NK-92 (cell line): ENCODE measurements around the gene SNRPN.
"Not testable (repeated sequence)": the region's sequence is repeated elsewhere in the genome, so short reads cannot be mapped to it uniquely, and the experiment has no call there.

Experiments
- DNase-seq: peaks from one replicate; lab custom pipeline; 2025; ENCODE audit not compliant: unreplicated experiment; lab: John Stamatoyannopoulos, UW

SNRPN gene

GRCh38 chr15:24954783-24955530 is at the start of gene SNRPN, which contains the start of gene SNURF:
SNRPN (plus strand) TSS chr15:24954987; CDS start chr15:24974454, 19,467 bp downstream.
SNURF (plus strand) TSS chr15:24954987; CDS start chr15:24955049, 62 bp downstream.
- no peak for DNase-seq

DNA sequence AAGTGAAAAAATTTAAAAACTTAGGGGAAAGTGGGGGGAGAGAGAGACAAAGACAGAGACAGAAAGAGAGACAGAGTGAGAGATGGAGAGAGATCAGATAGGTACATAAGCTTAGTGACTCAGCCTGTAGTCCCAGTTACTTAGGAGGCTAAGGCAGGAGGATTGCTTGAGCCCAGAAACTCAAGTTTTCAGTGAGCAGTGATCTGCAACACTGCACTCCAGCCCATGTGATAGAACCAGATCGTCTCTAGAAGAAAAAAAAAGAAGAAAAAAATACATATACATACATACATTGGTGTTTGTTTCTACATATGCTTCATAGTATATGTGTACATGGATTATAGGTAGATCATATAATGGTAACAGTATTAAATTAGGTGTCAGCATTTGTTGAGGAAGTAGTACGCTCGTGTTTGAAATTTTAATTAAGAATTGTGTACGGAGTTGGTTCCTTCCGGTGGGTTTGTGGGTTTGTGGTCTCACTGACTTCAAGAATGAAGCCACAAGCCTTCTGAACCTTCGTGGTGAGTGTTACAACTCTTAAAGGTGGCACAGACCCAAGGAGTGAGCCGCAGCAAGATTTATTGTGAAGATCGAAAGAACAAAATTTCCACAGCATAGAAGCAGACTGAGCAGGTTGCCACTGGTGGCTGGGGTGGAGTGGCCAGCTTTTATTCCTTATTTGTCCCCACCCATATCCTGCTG is 38.3 kb upstream of the SNRPN start:
- no peak for DNase-seq

- DNase-seq: no peak
These were observed 37.4 kb upstream of the SNRPN start for GRCh38 chr15:24917431-24917830.

DNA sequence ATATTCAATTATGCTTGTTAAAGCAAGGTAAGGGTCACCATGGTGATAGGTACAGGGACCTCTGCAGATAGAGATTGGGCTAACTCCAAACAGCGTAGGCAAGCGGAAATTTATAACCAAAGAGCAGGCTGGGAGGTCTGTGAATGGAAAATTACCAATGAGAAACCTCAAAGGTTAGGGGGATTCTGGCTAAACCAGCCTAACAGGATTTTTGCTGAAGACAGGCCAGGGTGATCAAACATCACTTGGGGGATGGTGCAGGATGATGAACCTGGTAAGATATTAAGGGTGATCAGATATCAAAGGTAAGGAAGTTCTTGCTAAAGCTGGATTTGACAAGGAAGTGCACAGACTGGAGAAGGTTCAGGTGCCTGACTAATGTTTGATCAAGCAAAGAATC is 35.3 kb upstream of the SNRPN start:
- DNase-seq: no peak

DNA sequence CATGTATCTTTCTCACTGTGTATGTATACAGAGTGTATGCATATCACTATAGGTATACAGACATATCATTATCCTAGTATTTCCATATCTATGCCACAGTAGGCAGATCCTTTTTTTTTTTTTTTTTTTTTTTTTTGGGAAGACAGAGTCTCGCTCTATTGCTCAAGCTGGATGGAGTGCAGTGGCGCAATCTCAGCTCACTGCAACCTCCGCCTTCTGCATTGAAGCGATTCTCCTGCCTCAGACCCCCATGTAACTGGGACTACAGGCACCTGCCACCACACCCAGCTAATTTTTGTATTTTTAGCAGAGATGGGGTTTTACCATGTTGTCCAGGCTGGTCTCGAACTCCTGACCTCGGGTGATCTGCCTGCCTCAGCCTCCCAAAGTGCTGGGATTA is 32.0 kb upstream of the SNRPN start:
- DNase-seq: not testable (repeated sequence)

- DNase-seq: no peak
These were observed 30.6 kb upstream of the SNRPN start for GRCh38 chr15:24924153-24924552.

DNA sequence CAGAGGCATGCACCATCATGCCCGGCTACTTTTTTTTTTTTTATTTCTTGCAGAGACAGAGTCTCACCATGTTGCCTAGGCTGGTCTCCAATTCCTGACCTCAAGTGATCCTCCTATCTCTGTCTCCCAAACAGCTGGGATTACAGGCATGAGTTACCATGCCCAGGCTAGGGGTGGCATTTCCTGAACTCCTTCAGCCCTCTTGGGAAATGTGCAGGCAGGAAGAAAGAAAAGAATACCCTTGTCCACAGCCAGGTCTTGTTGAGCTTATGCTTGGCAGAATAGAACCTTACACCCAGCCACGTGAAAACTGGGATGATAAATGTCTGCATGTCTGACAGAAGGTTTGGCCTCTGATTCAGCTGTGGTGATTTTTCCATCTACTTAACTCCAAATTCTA is 30.2 kb upstream of the SNRPN start:
- DNase-seq: no peak

DNA sequence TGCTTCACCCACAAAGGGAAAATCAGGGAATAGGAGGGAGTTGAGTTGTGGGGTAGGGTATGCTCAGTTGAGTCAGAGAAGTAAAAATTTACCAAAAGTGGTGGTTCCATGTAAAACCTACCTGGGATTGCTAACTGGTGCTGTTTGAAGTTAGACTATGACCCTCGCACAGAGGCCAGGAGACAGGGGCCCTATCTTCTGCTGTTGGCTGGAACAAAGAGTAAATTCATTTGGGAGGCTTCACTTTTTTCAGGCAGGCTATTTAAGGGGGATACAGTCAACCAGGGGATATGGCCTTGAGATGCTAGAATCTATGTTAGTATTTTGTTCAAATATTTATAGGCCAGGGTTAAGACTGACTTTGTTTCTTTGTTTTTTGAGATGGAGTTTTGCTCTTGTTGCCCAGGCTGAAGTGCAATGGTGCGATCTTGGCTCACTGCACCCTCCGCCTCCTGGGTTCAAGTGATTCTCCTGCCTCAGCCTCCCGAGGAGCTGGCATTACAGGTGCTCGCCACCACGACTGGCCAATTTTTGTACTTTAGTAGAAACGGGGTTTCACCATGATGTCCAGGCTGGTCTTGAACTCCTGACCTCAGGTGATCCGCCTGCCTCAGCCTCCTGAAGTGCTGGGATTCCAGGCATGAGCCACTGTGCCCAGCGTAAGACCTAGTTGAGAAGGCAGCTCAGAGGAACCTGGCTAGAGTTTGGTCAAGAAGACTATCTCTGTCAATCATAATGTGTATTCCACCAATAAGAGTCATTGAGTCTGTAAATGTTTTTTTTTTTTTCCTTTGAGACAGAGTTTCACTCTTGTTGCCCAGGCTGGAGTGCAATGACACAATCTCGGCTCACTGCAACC is 22.7 kb upstream of the SNRPN start:
- not testable (repeated sequence) for DNase-seq

DNA sequence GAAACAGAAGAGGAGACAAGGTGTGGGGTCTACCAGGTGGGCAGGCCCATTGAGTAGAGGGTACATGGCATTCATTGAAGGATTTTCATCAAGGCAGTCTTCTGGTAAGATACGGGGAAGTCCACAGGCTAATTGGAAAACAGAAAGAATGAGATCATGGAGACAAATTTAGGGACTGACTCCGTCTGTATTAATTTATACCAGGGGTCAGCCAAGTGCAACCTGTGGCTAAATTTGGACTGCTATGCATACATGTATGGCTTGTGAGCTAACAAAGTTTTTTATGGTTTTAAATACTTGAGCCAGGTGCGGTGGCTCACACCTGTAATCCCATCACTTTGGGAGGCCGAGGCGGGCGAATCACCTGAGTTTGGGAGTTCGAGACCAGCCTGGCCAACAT is 21.1 kb upstream of the SNRPN start:
- no peak for DNase-seq

DNA sequence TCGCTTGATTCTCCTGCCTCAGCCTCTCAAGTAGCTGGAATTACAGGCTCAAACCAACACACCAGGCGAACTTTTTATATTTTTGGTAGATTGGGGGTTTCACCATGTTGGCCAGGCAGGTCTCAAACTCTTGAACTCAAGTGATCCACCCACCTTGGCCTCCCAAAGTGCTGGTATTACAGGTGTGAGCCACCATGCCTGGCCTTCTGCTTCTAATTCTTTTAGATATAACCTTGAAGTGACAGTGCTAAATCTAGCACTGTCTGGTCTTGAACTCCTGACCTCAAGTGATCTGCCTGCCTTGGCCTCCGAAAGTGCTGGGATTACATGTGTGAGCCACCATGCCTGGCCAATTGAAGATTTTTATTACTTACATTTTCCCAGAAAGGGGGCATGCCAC is 16.6 kb upstream of the SNRPN start:
- DNase-seq: not testable (repeated sequence)

GRCh38 chr15:24940236-24940635 is 14.6 kb upstream of the SNRPN start:
- DNase-seq: no peak

GRCh38 chr15:24943361-24943760 is 11.4 kb upstream of the SNRPN start:
- no peak for DNase-seq

DNA sequence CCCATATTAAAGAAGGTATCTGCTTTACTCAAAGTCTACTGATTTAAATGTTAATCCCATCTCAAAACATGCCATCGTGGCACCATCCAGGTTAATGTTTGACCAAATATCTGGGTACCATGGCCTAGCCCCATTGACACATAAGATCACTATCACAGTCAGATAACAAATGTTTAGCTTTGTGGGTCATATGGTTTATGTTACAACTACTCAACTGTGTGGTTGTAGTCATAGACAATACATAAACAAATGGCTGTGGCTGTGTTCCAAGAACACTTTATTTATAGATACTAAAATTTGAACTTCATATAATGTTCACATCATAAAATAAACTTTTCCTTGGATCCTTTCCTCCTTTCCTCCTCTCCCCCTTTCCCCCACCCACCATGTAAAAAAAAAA is 9.8 kb upstream of the SNRPN start:
- no peak for DNase-seq

DNA sequence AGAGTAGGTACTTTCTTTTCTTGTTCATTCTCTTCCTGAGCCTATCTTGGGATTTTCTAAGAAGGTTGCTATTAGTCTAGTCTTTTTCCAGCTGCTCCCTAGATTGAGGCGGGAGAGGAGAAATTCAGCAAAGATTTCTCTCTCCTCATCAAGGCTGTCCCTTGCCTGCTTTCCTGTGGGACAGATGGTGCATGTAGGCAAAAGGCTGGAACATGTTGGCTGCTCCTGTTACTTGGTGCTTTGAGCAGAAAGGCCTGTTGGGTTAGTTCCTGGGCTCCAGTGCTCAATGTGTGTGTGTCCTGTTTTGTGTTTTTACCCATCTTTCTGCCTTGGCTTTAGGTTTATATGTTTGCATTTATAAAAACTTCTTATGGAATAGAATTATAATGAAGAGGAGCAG is 9.1 kb upstream of the SNRPN start:
- no peak for DNase-seq

- no peak for DNase-seq
These were observed 6.3 kb upstream of the SNRPN start for GRCh38 chr15:24948495-24948894.

- DNase-seq: no peak
These were observed 739 bp downstream of the SNRPN start for GRCh38 chr15:24955531-24955921.

GRCh38 chr15:24956111-24956838 is 1.5 kb downstream of the SNRPN start:
- no peak for DNase-seq

- DNase-seq: no peak
These were observed 2.9 kb downstream of the SNRPN start for GRCh38 chr15:24957691-24958090.

- no peak for DNase-seq
These were observed 7.2 kb downstream of the SNRPN start for GRCh38 chr15:24961967-24962366.

GRCh38 chr15:24962880-24963279 is 8.1 kb downstream of the SNRPN start:
- DNase-seq: no peak
